ENCODE data around the gene IARS1.

Gene IARS1

DNA sequence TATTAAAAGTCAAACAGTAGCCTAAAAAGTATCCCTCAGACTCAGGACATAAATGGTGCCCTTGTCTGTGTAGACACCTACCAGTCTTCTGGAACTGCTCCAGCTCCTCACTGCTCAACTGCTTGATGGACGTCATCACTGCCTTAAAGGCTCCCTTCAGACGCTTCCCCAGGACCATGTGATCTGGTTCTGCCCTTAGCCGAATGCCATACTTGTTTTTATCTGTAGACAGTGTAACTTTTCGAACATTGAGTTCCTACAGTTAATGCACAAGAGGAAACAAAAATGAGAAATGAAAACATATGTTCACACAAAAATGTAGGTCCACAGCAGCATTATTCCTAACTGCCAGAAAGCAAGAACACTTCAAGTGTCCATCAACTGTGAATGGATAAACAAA lies 46.2 kb downstream of the IARS1 start:
- no peak for FAIRE-seq

DNA sequence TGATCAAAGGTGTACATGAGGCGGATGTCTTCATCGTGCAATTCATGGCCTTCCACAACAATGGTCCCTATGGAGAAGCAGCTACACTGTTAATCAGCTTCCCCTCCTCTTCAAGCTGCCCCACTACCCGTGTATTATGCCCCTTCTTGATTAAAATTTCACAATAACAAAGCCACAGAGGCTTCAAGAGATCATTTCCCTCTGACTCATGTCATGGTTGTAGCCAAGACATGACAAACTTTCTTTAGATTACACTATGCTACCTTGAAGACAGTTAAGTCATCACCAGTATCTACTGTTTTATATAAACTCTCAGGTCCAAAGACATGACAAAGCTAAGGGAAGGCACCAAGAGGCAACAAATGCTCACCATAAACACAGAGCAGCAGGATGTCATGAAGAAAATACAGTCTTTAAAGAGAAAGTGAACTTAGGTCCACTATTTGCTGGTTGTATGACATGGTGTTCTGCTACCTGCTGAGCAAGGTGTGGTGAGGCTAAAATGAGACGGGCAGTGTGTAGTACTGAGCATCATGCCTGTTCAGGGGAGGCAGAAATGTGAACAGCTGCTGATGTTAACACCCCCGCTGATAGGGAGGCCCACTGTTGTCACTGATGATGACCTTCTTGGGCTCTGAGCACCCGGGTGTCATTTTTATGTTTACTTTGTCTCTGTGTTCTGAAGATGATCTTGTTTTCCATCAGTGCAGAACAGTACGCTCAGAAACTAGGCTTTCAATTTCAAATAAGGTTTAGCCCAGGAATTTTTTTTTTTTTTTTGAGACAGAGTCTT lies 48.3 kb downstream of the IARS1 start:
- DNase-seq (ENCODE audit: insufficient read length, low spot score) (no peak), FAIRE-seq (no peak)

More for the DNA sequence above, 46.2 kb downstream of the IARS1 start:
- no peak for DNase-seq (ENCODE audit: insufficient read length, low spot score)

Data from GM19239 (cell line).